Choroid plexus epithelial cell (primary cell): ENCODE measurements around the gene SAMD4A.
A peak's percentile ranks its signal among the peaks of the same experiment; 100 is the strongest.

Source experiments
- DNase-seq: peaks from one replicate; pipeline ENCODE4 v3.0.0-alpha.2; 2010; ENCODE audit warnings: low read depth
- H3K4me3 ChIP-seq: 2 replicates; pipeline ENCODE4 v1.5.1; 2011; ENCODE audit warnings: low read depth, mild to moderate bottlenecking, control low read depth, low read length, moderate library complexity
- TF ChIP-seq, protein P1 (sequence below): conservative IDR thresholded peaks from 2 replicates; pipeline ENCODE4 v1.5.1; 2011; ENCODE audit warnings: low read depth, mild to moderate bottlenecking, control low read depth, inconsistent platforms, low read length, moderate library complexity

Gene SAMD4A

DNA sequence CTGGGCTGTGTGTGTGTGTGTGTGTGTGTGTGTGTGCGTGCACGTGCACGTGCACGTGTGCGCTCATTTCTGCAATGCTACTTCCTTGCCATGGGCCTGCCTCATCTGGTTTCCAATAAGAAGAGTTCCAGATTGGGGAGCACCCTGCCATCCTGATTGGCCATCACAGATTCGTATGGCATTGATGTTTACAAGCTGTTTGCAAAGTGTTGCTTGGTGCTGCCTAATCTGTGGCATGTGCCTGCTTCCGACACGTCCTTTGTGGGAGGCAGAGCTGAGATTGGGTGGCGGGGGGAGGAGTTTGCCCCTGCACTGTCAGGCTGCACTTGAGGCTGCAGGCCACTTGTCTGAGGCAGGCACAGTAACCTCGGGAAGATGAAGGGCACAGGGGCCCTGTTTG is 39.2 kb downstream of the SAMD4A start:
- DNase-seq, result no peak
- H3K4me3 ChIP-seq, result no peak overlapping the region
- TF ChIP-seq, protein P1, sequence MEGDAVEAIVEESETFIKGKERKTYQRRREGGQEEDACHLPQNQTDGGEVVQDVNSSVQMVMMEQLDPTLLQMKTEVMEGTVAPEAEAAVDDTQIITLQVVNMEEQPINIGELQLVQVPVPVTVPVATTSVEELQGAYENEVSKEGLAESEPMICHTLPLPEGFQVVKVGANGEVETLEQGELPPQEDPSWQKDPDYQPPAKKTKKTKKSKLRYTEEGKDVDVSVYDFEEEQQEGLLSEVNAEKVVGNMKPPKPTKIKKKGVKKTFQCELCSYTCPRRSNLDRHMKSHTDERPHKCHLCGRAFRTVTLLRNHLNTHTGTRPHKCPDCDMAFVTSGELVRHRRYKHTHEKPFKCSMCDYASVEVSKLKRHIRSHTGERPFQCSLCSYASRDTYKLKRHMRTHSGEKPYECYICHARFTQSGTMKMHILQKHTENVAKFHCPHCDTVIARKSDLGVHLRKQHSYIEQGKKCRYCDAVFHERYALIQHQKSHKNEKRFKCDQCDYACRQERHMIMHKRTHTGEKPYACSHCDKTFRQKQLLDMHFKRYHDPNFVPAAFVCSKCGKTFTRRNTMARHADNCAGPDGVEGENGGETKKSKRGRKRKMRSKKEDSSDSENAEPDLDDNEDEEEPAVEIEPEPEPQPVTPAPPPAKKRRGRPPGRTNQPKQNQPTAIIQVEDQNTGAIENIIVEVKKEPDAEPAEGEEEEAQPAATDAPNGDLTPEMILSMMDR, result no peak

DNA sequence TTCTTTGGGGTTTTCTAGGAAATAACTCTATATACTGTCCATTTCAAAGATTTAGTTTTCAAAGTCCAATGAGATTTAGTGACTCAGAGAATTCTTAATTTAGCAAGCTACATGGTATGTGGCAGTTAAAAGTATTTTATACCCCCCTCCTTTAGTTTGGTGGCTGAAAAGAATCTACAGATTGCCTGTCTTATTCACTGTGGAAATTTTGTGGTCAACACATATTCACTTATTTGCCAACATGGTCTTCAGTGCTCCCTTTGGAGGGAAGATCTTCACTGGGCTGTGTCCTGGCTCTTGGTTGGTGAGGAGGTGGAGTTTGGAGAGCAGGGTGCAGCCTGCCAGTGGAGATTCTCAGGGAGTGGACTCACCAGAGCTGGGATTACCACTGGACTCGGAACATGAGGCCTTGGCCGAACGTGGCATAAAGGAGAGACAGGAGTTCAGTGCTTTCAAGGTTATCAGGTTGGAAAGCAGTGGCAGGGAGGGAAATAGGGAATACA is 39.8 kb downstream of the SAMD4A start:
- no peak overlapping the region for H3K4me3 ChIP-seq
- peak; percentile 50 for DNase-seq
- TF ChIP-seq, protein P1, result no peak

DNA sequence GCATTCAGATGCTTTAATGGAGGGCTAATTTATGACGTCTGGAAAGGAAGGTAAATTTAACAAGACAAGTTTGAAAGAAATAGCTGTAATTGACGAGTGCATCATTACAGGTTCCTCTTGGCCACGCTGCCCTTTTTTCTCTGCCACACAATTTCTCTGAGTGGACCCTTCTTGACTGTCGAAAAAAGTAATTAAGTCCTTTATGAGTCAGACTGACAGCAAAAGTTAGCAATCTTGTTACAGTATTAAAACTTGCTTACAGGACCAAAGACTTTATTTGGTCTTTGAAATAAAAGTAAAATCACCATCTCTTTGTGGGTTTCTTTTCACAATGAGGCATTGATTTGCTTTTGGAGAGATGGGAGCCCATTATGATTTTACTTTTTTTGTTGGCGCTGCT is 42.6 kb downstream of the SAMD4A start:
- no peak for DNase-seq
- TF ChIP-seq, protein P1, result no peak
- no peak overlapping the region for H3K4me3 ChIP-seq

DNA sequence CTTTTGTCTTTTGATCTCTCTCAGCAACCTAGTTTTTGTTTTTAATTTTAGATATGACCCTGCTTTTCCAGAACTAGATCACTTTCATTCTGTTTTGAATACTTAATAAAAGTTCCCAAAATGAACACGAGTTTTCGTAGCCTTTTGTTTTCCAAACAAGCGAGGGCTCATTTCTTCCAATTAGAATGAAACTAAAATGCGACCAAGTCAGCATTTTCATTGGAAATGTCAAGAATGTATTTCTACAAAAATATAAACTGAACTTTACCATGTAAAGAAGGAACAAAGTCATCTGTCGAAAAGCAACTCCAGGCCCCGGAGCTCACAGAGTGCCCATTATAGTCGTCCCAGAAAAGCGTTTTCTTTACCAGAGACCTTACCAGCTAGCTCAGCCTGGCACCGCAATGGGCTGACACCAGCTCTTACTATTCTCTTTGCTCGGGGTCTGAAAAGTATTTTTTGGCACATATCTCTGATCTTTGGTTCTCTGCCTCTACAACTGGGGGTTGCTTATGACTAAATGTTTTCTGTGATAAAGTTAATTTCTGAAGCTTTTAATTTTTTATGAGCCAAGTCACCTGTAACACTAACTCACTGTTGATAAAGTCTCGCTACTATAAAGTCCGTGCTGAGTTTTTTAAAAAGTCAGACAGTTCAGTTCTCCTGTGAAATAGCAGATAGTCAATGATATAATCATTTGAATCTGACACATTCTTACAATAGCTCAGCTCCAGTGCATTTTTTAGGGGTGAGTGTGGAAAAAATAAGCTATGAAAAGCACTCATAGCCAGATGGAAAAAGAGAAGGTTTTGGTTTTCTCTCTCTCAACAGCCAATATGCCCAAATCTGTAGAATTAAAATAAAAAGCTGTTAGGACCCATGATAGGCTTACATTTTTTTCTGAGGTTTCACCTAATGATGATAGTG is 43.4 kb downstream of the SAMD4A start:
- no peak overlapping the region for H3K4me3 ChIP-seq
- DNase-seq, result peak; percentile 58
- TF ChIP-seq, protein P1, result no peak

DNA sequence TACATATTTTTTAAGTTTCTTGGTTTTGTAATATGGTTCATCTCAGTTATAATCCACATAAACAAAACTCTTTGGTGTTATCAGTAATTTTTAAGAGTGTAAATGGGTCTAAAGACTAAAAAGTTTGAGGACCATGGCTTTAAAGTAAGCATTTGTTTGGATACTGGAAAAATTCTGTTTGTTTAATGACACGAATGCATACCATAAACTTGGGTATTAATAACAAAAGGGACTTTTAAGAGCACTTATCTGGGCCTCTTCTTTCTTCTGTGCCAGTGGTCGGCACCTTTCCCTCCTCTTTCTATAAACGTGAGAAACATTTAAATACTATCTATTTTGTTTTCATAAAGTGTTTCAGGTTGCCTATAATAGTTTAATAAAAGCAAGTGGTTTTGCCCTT is 47.4 kb downstream of the SAMD4A start:
- H3K4me3 ChIP-seq, result no peak overlapping the region
- TF ChIP-seq, protein P1, result no peak
- no peak for DNase-seq

DNA sequence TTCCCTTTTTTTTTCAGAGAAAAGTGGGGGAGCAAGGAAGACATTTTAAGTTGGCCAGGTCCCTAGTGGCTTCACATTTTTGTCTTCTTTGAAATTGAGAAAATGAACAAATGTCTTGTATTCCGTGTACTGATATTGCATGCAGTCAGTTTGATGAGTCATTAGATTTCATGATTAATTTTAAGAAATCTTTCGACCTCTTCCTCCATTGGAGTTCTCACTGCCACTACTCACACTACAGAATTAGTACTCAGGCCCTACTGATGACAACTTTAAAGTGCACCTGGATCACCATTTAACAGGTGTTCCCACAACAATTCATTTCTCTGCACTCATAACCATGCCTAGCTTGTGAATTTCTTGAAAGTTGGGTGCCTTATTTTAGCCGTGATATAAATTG is 50.5 kb downstream of the SAMD4A start:
- DNase-seq, result no peak
- no peak overlapping the region for H3K4me3 ChIP-seq
- TF ChIP-seq, protein P1, result no peak

DNA sequence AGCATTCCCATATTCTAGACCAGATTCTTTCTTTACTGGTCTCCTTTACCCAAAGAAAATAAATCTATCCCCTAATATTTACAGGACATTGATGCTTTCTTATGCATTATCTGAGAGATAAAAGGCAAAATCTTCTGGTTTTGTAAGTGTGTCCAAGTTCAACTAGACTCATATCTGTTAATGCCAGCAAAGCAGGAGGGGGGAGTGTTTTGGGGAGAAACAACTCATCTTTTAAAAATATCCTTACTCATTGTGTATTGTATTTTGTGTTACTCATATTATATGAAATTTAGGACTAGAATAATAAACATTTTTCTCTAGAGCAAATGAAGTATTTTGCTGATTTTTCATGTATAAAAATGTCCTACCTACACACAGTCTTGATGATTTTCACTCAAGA is 54.8 kb downstream of the SAMD4A start:
- no peak overlapping the region for H3K4me3 ChIP-seq
- DNase-seq, result no peak
- TF ChIP-seq, protein P1, result no peak
